GM10248 (cell line): Measurements from ENCODE around the gene EPB41L4B.

ENCODE experiments used
- CTCF ChIA-PET: fragments of 300-600 bp; sonication (Branson Sonifier 250); formaldehyde crosslinking; extraction: SDS; loops from one replicate; lab custom pipeline; 2021; ENCODE audit warnings: antibody characterized with exemption; lab: Yijun Ruan, JAX
- POLR2A ChIA-PET: fragments of 350-650 bp; sonication (Branson Sonifier 250); formaldehyde crosslinking; extraction: SDS; loops from one replicate; lab custom pipeline; 2020; ENCODE audit warnings: antibody characterized with exemption; lab: Yijun Ruan, JAX
- DNase-seq: peaks from one replicate; pipeline ENCODE4 v3.0.0; 2012; ENCODE audit errors: extremely low spot score
- CTCF ChIP-seq: IDR thresholded peaks from 2 replicates; pipeline ENCODE4 v1.5.1; 2012; ENCODE audit warnings: mild to moderate bottlenecking, low read depth; ENCODE audit errors: extremely low read depth, missing control alignments, control extremely low read depth

Gene EPB41L4B

GRCh38 chr9:109307380-109308240, 13.2 kb downstream of the EPB41L4B start:
- TF ChIP-seq CTCF, result no peak
- ChIA-PET POLR2A (no interaction called here), CTCF (interaction anchor here (0.6 to 1.0 kb wide), 2 partner anchors 14 to 644 kb away, joined by 3 to 5 read pairs; partner anchors contain the start of gene EPB41L4B)
- DNase-seq, result no peak

GRCh38 chr9:109305801-109306200, 15.1 kb downstream of the EPB41L4B start:
- no peak for DNase-seq
- no peak for TF ChIP-seq CTCF
- ChIA-PET POLR2A (no interaction called here), CTCF (interaction anchor here (1.1 to 1.8 kb wide), 5 partner anchors 12 to 164 kb away, joined by 3 to 5 read pairs (median 4); no protein-coding TSS in a partner anchor)

GRCh38 chr9:109304347-109304746, 16.5 kb downstream of the EPB41L4B start:
- CTCF ChIA-PET, result interaction anchor here (0.9 kb wide), 1 partner anchor 18 kb away, joined by 3 read pairs; no protein-coding TSS in a partner anchor
- DNase-seq, result no peak
- no peak for TF ChIP-seq CTCF
- POLR2A ChIA-PET, result no interaction called here

- ChIA-PET POLR2A (no interaction called here), CTCF (interaction anchor here (0.9 kb wide), 1 partner anchor 18 kb away, joined by 3 read pairs; no protein-coding TSS in a partner anchor)
- DNase-seq, result no peak
- TF ChIP-seq CTCF, result no peak
These were observed 17.0 kb downstream of the EPB41L4B start for GRCh38 chr9:109303900-109304299.

- DNase-seq, result no peak
- POLR2A ChIA-PET, result no interaction called here
- CTCF ChIA-PET, result no interaction called here
- TF ChIP-seq CTCF, result no peak
These were observed 18.3 kb downstream of the EPB41L4B start for GRCh38 chr9:109302606-109303005.

- ChIA-PET CTCF (no interaction called here), POLR2A (no interaction called here)
These were observed 19.8 kb downstream of the EPB41L4B start for GRCh38 chr9:109301012-109301411.

More at GRCh38 chr9:109301012-109301411, 19.8 kb downstream of the EPB41L4B start:
- no peak for DNase-seq
- no peak for TF ChIP-seq CTCF
